Mesenteric fat pad (tissue), 1 donor: ENCODE measurements around the gene ELP4. TPM values are rescaled to one million over a fixed set of nuclear protein-coding genes. Genes with fewer than 3 reads are reported as not detected.

Experiments
- DNase-seq: peaks from one replicate; pipeline ENCODE4 v3.0.0-alpha.2; 2020; ENCODE audit warnings: low spot score
- total RNA-seq: library from RNA; stranded (reverse); fragmentation: NEBNext Ultra II Directional; extraction: Animal tissue kit (Norgen Biotek cat#: 25700); gene quantifications from one replicate; pipeline ENCODE4 v1.2.1, GENCODE V29; 2021
- donor health status: DM: yes; HTN: yes; CAD: no.

ELP4 gene
- total RNA-seq, 1 donor from 2014 or later: 16.4 TPM

GRCh38 chr11:31808721-31809540 lies 299.4 kb downstream of the ELP4 start:
- DNase-seq: no peak

- DNase-seq: no peak
Measured at GRCh38 chr11:31809541-31809856, 299.9 kb downstream of the ELP4 start.

DNA sequence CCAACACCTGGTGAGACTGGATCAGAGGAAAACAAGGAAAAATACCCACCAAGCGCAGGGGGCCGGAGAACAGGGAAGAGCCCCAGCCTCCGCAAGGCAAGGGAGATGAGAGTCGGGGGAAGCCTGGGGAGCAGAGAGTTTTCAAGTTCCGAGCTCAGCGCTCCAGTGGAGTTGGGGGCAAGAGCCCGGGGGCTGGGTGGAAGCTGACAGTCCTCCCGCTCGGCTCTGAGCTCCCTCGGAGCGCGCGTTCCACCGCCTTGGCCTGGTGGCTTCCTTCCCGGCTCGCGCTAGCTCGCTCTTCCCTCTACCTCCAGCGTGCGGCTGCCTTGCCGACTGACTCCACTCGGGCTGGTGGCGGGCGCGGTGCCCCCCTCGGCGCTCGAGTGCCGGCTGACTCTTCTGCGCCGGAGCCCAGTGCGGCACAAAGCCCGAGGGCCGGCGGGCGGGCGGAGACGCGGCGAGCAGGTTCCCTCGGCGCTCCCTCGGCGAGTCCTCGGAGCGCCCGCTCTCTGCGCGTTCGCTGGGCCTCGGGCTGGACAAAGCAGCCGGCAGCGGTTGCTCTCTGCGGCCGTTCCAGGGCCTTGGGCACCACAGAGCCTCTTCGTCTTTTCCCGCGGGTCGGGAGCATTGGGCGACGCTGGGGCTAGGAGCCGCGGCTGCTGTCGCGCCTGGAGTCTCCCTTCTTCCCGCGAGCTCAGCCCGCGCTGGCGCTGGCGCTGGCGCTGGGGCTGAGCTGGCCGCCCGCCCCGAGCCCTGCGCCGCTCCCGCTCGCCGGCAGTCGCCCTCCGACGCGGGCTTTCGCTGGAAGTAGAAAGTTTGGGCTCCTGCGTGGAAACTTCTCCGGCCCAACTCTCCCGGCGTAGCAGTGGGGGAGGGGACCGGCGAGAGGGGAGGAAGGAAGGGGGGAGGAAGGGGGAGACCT lies 300.6 kb downstream of the ELP4 start:
- no peak for DNase-seq

DNA sequence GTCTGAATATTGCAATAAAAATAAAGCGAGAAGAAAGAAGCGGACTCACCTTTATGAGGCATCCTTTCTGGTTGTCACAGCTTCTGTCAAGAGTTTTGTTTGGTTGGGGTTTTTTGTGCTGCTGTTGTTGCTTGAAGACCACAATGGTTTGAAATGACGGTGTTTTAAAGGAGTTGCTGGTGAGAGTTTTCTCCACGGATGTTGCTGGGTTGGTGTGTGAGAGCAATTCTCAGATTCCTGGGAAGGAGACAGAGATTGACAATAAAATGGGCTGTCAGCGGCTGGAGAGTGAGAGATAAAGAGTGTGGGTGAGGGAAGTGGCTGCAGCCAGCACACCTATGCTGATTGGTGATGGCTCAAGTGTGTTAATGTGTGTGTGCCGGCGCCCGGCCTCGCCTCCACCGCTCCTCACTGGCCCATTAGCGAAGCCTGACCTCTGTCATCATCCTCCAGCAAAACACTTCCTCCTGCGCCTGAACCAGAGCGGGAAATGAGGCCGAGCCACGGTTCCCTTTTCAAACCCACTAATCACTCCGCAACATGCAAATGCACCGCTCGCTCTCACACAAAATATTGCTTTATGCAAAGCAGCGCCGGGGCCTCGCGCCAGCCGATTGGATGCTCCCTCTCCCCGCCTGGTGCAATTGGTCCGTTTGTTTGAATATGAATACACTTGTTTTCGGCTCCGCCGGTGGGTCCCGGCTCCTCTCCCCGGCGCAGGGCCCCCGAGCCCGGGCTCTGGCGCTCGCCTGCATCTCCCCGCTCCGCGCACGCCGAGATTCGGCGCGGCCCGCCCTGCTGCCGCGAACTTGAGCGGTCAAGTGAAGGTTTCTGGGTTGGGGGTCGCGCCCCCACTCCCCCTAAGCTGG lies 301.4 kb downstream of the ELP4 start, which contains the start of gene PAX6:
PAX6 (minus strand) TSS at position 544 of the 869 bp plus-strand sequence. CDS start 4,911 bp downstream, outside the sequence.
- no peak for DNase-seq

DNA sequence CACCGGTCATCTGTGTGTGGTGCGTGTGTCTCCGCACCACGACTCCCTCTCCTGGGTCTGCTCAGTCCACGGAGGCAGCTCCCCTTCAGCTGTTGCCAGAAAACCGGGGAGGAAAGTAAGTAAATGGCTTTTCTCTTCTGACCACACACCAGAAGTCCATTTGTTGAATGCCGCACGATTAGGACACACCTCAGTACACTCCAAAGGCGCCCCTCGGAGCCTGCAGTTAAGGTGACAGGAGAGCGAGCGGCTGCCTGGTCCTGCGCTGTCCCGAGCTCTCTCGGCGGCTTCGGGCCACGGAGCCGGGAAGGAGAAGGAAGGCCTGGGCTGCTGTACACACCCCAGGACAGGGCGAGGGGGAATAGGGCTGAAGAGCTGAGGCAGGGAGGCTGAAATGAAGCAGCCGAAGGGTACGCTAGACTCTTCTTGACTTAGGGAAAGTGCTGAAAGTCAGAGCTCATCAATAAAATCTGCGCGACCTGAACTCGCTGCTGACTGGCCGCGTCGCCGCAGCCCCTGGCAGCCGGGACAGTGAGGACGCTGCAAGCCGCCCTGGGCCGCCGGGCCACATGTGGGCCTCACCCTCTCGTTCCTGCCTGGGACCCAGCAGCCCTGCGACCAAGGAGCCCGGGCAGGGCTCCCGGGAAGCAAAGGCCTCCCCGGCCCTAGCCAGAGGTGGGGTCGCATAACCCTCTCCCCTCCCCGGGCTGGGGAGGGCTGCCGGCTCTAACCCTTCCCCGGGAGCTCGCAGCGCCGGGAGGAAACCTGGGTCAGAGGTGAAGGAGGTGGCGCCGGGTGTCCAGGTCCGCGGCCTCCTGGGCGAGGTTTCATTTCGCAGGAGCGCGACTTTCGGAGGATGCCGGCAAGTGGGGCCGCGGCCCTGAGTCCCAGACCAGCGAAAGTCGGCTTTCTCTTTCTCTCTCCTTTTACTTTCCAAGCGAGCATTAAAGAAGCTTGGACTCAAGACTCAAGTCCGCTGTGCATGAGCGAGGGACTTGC lies 303.1 kb downstream of the ELP4 start:
- DNase-seq: no peak

DNA sequence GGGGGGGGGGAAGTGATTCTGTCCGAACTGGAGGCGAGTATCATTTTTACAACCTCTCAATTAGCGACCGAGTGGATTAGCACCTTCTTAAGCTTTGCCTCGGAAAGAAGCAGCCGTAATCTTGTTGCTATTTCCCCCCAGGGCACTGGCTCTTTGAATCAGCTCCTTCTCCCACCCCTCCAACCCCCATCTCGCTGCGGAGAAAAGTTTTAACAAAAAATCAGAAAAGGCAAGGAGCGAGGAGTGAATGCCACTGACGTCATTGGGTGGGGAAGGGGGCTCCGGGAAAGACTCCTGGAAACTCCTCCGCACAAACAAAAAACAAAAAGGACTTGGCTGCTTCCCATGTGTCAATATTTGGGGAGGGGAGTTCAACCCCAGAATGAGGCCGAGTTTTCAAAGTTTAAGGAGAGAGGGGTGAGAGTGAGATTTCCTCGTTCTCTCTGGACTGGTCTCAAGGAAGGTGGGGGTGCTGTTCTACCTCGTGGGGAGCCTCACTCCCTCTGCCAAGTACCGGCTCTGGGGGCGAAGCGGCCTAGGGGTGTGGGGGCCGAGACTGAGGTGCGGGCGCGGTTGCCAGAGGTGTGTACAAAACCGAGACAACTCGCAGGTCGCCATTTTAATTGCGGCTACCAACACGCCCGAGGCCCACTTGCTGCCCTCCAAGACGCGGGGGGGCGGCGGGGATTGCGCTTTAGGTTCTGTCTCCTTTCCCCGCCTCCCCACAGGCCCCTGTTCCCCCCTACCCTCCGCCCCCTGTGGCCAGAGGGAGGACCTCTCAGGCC lies 304.0 kb downstream of the ELP4 start:
- DNase-seq: no peak

GRCh38 chr11:31814176-31814868 lies 304.8 kb downstream of the ELP4 start:
- DNase-seq: no peak

- DNase-seq: no peak
Measured at GRCh38 chr11:31815711-31816467, 306.3 kb downstream of the ELP4 start.

- DNase-seq: no peak
Measured at GRCh38 chr11:31816468-31817053, 307.0 kb downstream of the ELP4 start.

GRCh38 chr11:31817054-31817620 lies 307.6 kb downstream of the ELP4 start:
- no peak for DNase-seq

- no peak for DNase-seq
Measured at GRCh38 chr11:31817621-31818424, 308.3 kb downstream of the ELP4 start.

- DNase-seq: no peak
Measured at GRCh38 chr11:31818425-31818755, 308.8 kb downstream of the ELP4 start.

- no peak for DNase-seq
Measured at GRCh38 chr11:31818874-31819331, 309.3 kb downstream of the ELP4 start.

- no peak for DNase-seq
Measured at GRCh38 chr11:31819621-31820437, 310.3 kb downstream of the ELP4 start.

DNA sequence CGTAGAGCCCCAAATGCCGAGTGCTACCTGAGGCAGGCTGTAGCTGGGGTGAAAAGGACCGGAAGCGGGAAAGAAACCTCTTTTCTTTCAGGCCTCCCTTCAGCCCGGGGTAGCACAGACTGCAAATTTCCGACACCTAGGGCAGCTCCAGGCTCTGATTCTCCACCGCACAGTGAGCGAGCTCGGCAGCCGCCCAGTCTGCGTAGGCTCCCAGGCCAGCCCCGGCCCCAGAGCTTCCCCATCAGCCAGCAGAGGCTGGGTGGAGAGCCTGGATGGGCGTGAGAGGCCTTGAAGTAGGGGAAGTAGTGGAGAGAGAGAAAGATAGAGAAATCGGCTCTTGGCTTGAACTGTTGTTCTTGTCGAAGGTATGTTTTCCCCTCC lies 310.9 kb downstream of the ELP4 start:
- DNase-seq: no peak
